HEK293T (cell line): ENCODE data around the gene TBL2.
A peak's percentile ranks its signal among the peaks of the same experiment; 100 is the strongest.
"Not testable (repeated sequence)": the region's sequence is repeated elsewhere in the genome, so short reads cannot be mapped to it uniquely, and the experiment has no call there.

ENCODE experiments used
- CTCF ChIA-PET: fragments of 350-600 bp; formaldehyde crosslinking; extraction: SDS; loops from one replicate; lab custom pipeline; 2021; ENCODE audit warnings: antibody characterized with exemption, inconsistent platforms; lab: Yijun Ruan, JAX
- POLR2A ChIA-PET: fragments of 350-600 bp; formaldehyde crosslinking; extraction: SDS; loops from one replicate; lab custom pipeline; 2020; ENCODE audit warnings: antibody characterized with exemption, inconsistent platforms; lab: Yijun Ruan, JAX
- DNase-seq: peaks from one replicate; pipeline ENCODE4 v3.0.0; 2012; ENCODE audit warnings: mixed read lengths; ENCODE audit errors: extremely low spot score
- ARNT ChIP-seq: fragments of 450-650 bp; IDR thresholded peaks from 2 replicates; pipeline ENCODE4 v1.6.1; 2017; ENCODE audit warnings: mild to moderate bottlenecking
- BHLHE40 ChIP-seq: fragments of 450-650 bp; IDR thresholded peaks from 2 replicates; pipeline ENCODE4 v1.6.1; 2016; ENCODE audit warnings: mild to moderate bottlenecking, moderate library complexity, borderline replicate concordance
- CTBP1 ChIP-seq: fragments of 450-650 bp; IDR thresholded peaks from 2 replicates; pipeline ENCODE4 v1.6.1; 2016; ENCODE audit warnings: borderline replicate concordance
- ELF4 ChIP-seq: fragments of 450-650 bp; IDR thresholded peaks from 2 replicates; pipeline ENCODE4 v1.6.1; 2017; ENCODE audit warnings: antibody characterized with exemption
- FOXA1 ChIP-seq: fragments of 450-650 bp; IDR thresholded peaks from 2 replicates; pipeline ENCODE4 v1.6.1; 2016; ENCODE audit warnings: mild to moderate bottlenecking
- FOXK2 ChIP-seq: fragments of 450-650 bp; IDR thresholded peaks from 2 replicates; pipeline ENCODE4 v1.6.1; 2016; ENCODE audit warnings: mild to moderate bottlenecking
- FOXM1 ChIP-seq: fragments of 450-650 bp; IDR thresholded peaks from 2 replicates; pipeline ENCODE4 v1.6.1; 2017; ENCODE audit warnings: mild to moderate bottlenecking, borderline replicate concordance
- HDGF ChIP-seq: fragments of 450-650 bp; IDR thresholded peaks from 2 replicates; pipeline ENCODE4 v1.6.1; 2017; ENCODE audit warnings: antibody characterized with exemption, borderline replicate concordance
- L3MBTL2 ChIP-seq: fragments of 450-650 bp; conservative IDR thresholded peaks from 2 replicates; pipeline ENCODE4 v1.6.1; 2016; ENCODE audit warnings: mild to moderate bottlenecking
- LEF1 ChIP-seq: fragments of 450-650 bp; IDR thresholded peaks from 2 replicates; pipeline ENCODE4 v1.6.1; 2017; ENCODE audit warnings: mild to moderate bottlenecking, borderline replicate concordance
- NFRKB ChIP-seq: fragments of 450-650 bp; IDR thresholded peaks from 2 replicates; pipeline ENCODE4 v1.6.1; 2016; ENCODE audit warnings: mild to moderate bottlenecking, moderate library complexity
- SP1 ChIP-seq: fragments of 450-650 bp; IDR thresholded peaks from 2 replicates; pipeline ENCODE4 v1.6.1; 2017
- SUZ12 ChIP-seq: fragments of 450-650 bp; IDR thresholded peaks from 2 replicates; pipeline ENCODE4 v1.6.1; 2016; ENCODE audit warnings: mild to moderate bottlenecking
- TARDBP ChIP-seq: fragments of 450-650 bp; IDR thresholded peaks from 2 replicates; pipeline ENCODE4 v1.6.1; 2016
- ZNF384 ChIP-seq: fragments of 450-650 bp; IDR thresholded peaks from 2 replicates; pipeline ENCODE4 v1.6.1; 2016
- TF ChIP-seq, protein P1 (sequence below): fragments of 450-650 bp; IDR thresholded peaks from 2 replicates; pipeline ENCODE4 v1.6.1; 2016

TBL2 gene

GRCh38 chr7:73557397-73558257, 20.8 kb downstream of the TBL2 start, which contains the start of gene BCL7B:
TSS of gene BCL7B (minus strand) at chr7:73557690. CDS start at chr7:73557578, 112 bp downstream.
- ChIA-PET POLR2A (interaction anchor here (0.7 to 1.9 kb wide), 9 partner anchors 8 to 46 kb away, joined by 3 to 25 read pairs (median 6); partner anchors contain the start of genes BAZ1B and TBL2), CTCF (no interaction called here)
- DNase-seq = peak; percentile 89
- TF ChIP-seq HDGF = no peak
- TF ChIP-seq FOXM1 = 0 out of 2 replicates have a peak, but pooled peaks have one; percentile 44
- no peak for TF ChIP-seq FOXK2
- peak; percentile 98 for TF ChIP-seq L3MBTL2
- TF ChIP-seq LEF1 = 0 out of 2 replicates have a peak, but pooled peaks have one; percentile 52
- no peak for TF ChIP-seq TARDBP
- TF ChIP-seq SP1 = no peak

DNA sequence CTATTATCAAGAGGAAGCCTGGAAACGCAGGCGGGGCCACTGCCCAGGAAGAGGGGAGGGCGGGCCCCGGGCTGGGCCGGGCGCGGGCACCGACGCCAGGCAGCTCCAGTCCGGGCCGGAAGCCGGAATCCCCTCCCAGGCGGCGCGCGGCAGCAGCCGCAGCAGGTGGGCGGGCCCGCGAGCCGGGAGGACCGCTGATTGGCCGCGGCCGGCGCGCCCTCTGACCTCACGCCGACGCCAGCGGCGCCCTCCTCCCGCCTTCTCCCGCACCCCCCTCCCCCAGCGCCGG, 21.3 kb downstream of the TBL2 start:
- CTCF ChIA-PET = interaction anchor here (0.6 kb wide), 1 partner anchor 187 kb away, joined by 3 read pairs; no protein-coding TSS in a partner anchor
- DNase-seq = peak; percentile 95
- no peak for TF ChIP-seq FOXK2
- TF ChIP-seq, protein P1, sequence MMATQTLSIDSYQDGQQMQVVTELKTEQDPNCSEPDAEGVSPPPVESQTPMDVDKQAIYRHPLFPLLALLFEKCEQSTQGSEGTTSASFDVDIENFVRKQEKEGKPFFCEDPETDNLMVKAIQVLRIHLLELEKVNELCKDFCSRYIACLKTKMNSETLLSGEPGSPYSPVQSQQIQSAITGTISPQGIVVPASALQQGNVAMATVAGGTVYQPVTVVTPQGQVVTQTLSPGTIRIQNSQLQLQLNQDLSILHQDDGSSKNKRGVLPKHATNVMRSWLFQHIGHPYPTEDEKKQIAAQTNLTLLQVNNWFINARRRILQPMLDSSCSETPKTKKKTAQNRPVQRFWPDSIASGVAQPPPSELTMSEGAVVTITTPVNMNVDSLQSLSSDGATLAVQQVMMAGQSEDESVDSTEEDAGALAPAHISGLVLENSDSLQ = no peak
- TF ChIP-seq HDGF = no peak
- TF ChIP-seq LEF1 = no peak
- no peak for TF ChIP-seq SP1
- POLR2A ChIA-PET = interaction anchor here (0.6 to 1.9 kb wide), 15 partner anchors 9 to 183 kb away, joined by 3 to 25 read pairs (median 4); partner anchors contain the start of genes BAZ1B and TBL2

GRCh38 chr7:73556208-73557107, 21.9 kb downstream of the TBL2 start:
- ChIA-PET POLR2A (interaction anchor here (0.6 to 1.9 kb wide), 16 partner anchors 9 to 184 kb away, joined by 3 to 25 read pairs (median 4); partner anchors contain the start of genes BAZ1B and TBL2), CTCF (interaction anchor here (0.6 kb wide), 1 partner anchor 186 kb away, joined by 3 read pairs; no protein-coding TSS in a partner anchor)

GRCh38 chr7:73555411-73555982, 22.9 kb downstream of the TBL2 start:
- no peak for DNase-seq
- TF ChIP-seq ELF4 (no peak), NFRKB (no peak), L3MBTL2 (no peak), FOXA1 (no peak), TARDBP (no peak), SP1 (no peak), CTBP1 (no peak)
- CTCF ChIA-PET = interaction anchor here (0.6 kb wide), 1 partner anchor 36 kb away, joined by 3 read pairs; no protein-coding TSS in a partner anchor
- POLR2A ChIA-PET = interaction anchor here (1.0 to 1.9 kb wide), 4 partner anchors 22 to 33 kb away, joined by 3 to 25 read pairs (median 9); partner anchors contain the start of genes BAZ1B and TBL2

More at GRCh38 chr7:73556208-73557107, 21.9 kb downstream of the TBL2 start:
- TF ChIP-seq L3MBTL2 (no peak), SUZ12 (no peak), NFRKB (no peak), ARNT (no peak), BHLHE40 (no peak), CTBP1 (no peak), TARDBP (no peak)
- no peak for DNase-seq

- DNase-seq = not testable (repeated sequence)
- POLR2A ChIA-PET = interaction anchor here (0.9 kb wide), 1 partner anchor 28 kb away, joined by 3 read pairs; the partner anchor contains the start of gene BAZ1B
Observed at GRCh38 chr7:73550093-73550492, 28.3 kb downstream of the TBL2 start.

DNA sequence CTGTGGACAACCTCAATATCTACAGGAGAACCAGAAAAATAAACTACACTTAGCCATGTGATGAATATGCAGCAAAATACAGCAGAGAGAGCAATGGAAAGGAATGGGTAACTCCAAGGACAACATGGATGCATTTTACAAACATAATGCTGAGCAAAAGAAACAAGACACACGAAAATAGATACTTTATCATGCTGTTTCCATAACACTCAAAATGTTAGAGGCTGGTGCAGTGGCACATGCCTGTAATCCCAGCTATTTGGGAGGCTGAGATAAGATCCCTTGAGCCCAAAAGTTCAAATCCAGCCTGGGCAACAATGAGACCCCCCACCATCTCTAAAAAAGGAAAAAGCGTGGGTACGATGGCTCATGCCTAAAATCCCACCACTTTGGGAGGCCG, 29.2 kb downstream of the TBL2 start:
- TF ChIP-seq SUZ12 (no peak), ARNT (no peak), TARDBP (no peak), ZNF384 (no peak), L3MBTL2 (no peak), FOXK2 (no peak), SP1 (no peak), HDGF (no peak), NFRKB (no peak), FOXA1 (no peak), BHLHE40 (no peak), CTBP1 (no peak)
- TF ChIP-seq, protein P1 = no peak
- POLR2A ChIA-PET = interaction anchor here (0.9 kb wide), 1 partner anchor 27 kb away, joined by 3 read pairs; the partner anchor contains the start of gene BAZ1B
- CTCF ChIA-PET = no interaction called here
- DNase-seq = no peak

More at GRCh38 chr7:73550093-73550492, 28.3 kb downstream of the TBL2 start:
- CTCF ChIA-PET = interaction anchor here (0.5 kb wide), 1 partner anchor 29 kb away, joined by 3 read pairs; no protein-coding TSS in a partner anchor
